ENCODE results near the gene TMEM19.

The TMEM19 gene

DNA sequence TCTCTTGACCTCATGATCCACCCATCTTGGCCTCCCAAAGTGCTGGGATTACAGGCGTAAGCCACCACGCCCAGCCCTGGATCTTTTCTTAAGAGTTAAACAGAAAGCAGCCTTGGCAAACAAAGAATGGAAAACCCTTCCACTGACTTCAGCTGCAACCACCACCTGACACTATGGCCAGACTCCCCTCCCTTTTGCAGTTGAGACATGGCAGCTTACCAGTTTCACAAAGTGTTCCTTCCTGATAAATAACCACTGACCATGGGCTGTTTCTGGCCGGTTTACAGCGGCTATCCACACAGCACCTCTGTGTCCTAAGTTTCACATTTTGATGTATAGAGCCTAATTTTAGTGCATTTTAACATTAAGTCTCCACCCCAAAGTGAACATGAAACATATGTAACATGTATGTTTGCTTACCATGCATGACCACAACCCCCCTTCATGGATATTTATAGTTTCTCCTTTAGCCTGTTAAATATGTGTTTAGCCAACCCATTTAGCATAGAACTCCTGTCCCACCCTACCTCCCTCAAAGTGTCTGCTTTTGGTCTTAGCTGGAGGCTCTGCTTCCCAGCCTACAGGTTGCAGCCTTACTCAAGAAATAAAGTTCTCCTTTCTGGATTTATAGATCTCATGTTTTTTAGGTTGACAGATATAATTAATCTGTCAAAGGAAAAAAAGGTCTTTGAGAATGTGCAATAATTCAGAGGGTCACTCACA is 36.1 kb downstream of the TMEM19 start:
- DNase-seq: no peak

DNA sequence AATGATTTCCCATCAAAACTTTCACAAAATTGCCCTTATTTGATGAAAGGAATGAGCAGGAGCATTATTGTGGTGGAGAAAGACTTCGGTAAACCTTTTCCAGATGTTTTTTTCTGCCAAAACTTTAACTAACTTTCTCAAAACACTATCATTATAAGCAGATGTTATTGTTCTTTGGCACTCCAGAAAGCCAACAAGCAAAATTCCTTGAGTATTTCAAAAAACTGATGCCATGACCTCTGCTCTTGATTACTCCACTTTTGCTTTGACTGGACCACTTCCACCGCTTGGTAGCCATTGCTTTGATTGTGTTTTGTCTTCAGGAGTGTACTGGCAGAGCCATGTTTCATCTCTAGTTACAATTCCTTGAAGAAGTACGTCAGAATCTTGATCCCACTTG is 39.1 kb downstream of the TMEM19 start:
- DNase-seq: no peak

DNA sequence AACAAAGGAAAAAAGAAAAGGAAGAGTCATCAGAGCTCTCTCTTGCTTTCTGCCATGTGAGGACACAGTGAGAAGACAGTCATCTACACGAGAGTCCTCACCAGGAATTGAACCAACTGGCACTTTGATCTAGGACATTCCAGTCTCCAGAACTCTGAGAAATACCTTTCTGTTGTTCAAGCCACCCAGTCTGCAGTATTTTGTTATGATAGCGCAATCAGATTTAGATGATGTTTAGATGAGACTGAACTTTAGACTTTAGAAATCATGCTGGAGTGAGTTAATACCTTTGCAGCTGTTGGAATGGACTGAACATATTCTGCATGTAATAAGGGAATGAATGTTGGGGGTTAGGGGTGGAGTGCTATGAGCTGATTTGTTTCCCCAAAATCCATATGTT is 40.7 kb downstream of the TMEM19 start:
- no peak for DNase-seq

DNA sequence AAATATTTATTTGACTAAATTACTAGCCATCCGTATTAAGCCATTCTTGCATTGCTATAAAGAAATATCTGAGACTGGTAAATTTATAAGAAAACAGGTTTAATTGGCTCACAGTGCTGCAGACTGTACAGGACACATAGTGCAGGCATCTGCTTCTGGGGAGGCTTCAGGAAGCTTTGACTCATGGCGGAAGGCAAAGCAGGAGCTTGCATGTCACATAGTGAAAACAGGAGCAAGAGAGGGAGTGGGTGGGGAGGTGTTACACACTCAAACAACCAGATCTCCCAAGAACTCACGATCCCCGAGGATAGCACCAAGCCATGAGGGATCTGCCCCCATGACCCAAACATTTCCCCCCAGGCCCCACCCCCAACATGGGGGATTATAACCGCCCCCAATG is 42.1 kb downstream of the TMEM19 start:
- DNase-seq: no peak

DNA sequence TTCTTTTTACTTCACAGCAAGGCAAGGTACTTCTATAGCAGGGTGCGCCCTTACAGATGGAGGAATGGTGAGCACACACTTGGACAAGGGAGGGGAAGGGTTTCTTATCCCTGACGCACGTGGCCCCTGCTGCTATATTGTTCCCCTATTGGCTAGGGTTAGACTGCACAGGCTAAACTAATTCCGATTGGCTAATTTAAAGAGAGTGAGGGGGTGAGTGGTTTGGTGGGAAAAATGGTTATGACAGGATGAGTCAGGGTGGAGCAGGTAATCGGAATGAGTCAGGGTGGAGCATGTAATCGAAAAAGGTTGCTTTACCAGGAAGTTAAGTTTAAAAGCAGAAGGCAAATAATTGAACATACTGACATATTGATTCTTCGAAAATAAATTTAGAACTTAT is 45.1 kb downstream of the TMEM19 start:
- DNase-seq: no peak

DNA sequence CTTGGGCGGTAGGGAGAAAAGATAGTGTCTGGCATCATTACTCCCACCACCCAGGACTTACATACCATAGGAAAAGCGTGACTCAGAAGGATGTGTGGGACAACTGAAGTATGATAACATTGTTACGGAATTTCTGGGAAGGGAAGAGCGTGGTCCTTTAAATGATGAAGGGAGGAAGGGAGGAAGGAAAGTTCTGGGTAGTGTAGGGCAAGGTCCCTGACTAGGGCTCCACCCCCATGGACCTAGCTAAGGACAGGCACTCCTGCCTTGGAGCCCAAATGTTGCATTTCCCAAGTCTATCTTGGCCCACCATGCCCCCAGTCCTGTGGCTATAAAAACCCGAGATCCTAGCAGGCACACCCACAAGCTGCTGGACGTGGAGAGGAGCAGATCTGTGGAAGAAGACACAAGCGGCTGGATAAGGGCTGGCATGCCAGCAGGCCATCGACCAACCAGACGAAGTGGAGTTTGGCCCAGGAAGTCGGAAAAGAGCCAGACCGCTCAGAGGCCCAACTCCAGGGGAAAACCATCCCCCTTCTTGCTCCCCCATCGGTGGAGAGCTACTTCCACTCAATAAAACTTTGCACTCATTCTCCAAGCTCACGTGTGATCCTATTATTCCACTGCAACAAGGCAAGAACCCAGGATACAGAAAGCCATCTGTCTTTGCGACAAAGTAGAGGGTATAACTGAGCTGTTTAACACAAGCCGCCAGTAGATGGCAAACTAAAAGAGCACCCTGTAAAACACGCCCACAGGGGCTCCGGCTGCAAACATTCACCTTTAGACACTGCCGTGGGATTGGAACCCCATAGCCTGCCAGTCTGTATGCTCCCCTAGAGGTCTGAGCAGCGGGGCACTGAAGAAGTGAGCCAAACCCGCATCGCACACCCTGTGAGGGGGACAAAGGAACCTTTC is 45.8 kb downstream of the TMEM19 start:
- no peak for DNase-seq

DNA sequence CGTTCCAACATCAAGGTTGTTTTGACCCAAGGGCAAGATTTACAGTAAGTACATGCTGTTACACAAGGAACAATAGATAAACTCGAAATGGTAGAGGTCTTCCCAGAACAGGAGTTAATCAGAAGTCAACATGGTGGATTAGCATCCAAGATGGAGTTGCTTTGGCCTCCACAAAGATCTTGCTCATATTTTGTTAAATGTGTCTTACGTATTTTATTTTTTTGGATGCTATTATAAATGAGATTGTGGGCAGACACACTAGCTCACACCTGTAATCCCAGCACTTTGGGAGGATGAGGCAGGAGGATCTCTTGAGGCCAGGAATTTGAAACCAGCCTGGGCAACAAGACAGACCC is 46.5 kb downstream of the TMEM19 start:
- no peak for DNase-seq

DNA sequence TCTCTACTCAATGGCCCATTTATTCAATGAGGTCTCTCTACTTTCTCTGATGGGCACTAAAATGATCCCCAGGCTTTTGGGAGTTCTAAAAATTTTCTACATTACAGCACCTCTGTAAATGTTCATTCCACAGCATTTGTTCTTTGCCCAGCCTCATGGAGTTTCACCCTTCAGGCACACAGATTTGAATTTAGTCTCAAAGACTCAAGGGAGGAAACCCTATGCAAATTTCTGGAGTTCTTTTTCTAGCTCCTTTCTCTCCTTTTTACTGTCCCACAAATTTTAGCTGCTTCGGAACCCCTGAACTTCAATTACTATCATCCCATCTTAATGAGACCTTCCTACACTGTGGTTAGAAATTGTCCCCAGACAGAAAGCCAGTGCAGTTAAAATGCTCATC is 51.3 kb downstream of the TMEM19 start:
- no peak for DNase-seq

DNA sequence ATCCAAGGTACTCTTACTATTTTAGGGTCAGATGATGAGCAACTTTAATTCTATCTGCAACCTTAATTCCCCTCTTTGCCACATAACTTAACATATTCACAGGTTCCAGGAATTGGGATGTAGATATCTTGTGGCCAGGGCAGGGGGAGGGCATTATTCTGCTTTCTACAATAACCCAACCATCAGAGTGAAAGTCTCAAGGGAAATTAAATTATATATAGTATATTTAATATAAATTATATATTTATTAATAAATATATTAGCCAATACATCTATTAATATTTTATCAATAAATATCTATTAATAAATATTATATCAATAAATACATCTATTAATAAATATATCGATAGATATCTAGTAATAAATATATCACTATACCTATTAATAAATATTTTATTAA is 57.1 kb downstream of the TMEM19 start:
- no peak for DNase-seq

DNA sequence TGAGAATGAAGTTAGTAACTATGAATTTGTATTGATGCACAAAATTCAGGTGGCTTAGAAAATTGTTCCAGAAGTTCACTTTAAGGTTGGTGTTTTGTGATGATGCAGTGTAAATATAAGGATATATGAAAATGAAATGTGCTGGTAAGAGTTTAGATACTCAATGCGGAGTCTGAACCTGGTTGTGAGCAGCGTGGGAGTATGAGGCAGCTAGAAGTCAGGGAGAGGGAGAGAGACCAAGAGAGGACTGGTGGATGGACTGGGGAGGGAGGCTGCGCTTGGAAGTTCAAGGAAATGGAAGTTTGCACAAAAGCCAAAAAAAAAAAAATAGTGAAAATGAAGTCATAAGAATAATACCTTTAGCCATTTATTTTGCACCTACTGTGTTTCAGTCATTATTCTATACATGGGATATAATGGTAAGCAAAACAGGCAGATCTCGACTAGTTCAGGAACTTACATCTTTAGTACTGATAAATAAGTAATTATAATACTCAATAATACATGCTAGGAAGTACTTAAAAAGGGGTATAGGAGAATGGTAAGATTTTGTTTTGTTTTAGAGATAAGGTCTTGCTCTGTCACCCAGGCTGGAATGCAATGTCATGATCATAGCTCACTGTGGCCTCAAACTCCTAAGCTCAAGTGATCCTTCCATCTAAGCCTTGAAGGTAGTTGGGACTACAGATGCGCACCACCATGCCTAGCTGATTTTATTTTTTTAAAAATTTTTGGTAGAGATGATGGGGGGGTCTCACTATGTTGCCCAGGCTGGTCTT is 58.8 kb downstream of the TMEM19 start:
- DNase-seq: no peak

DNA sequence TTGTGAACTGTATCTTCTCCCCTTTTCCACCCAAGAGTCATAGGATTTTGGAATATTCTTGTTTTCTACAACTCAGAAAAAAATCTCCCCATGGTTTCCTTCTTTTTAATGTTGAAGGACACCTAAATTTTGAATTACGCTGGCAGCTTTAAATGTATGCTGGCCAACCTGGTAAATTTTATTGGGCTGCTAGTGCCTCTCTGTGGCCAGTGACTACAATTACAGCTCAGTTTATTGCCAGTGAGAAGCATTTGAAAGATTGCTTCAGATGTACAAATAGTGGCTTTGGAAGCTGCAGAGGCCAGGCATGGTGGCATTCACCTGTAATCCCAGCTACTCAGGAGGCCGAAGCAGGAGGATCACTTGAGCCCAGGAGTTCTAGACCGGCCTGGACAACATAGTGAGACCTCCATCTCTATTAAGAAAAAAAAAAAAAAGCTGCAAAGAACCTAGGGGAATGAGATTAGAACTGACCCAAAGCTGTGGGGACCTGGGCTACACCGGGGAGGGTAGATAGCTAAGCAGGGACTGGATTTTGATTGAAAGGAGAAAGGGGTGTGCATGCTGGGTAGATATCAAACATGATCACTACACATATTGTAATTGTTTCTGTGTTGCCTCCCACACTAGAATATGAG is 61.2 kb downstream of the TMEM19 start:
- DNase-seq: no peak

DNA sequence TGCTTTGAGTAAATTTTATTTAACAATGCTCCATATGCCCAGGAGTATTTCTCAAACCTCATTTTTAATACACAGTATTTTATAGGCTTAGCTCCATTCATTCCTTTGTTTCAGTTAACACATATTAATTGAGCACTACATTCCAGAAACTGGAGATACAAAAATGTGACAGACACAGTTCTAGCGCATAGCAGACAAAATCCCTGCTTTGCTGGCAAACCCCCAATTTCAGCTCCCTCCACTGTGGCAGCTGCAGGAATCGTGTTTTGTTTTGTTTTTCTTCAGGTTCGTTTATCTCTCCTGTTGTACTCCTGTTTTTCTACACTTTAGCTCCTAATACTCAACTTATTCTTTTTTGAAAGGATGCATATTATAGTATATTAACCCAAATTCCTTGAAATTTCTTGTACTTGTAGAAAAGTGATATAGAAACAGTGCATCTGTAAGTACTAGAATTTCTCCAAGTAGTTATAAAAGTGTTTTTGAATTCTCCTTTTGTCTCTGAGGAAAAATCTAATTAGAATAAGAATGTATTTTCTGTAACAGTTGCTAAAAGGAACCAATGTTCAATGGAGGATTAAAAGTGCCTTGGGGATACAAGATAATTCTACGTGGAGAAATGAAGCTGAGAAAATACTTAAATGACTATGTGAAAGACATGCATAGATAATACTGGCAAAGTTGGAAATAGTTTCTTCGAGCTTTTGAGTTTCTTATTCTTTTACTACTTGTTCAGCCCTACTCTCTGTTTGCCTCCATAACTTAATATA is 62.4 kb downstream of the TMEM19 start:
- DNase-seq: no peak

DNA sequence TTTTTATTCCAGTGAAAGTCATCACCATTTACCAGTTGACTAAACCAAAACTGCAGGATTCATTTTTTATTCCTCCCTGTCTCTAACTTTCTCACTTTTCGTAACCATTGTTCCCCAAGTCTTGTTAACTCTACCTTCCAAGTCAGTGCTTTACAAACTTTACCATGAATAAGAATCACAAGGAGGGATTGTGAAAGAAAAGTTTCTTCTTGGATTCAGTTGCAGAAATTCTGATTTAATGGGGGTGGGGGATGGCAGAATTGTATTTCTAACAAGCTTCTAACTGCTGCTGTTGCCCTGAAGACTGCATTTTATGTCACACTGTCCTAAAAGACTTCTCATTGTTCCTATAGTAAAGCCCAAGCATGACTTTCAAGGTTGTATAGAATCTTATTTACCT is 63.8 kb downstream of the TMEM19 start:
- DNase-seq: no peak

DNA sequence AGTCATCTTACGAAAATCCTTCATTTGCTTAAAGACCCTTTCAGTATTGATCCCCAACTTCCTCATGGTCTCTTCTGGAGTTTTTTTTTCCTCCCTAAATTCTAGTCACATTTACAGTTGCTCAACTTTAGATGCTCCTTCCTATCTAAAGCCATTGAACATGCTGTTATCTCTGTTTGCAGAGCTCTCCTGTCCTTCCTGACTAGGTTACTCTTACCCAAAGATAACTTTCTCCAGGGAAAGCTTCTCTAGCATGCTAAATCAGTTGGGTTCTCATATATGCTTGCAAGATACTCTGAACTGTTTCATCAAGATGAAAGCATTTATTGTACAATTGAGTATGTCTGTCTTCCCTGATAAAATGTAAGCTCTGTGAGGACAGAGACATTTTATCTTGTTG is 67.0 kb downstream of the TMEM19 start:
- DNase-seq: no peak
